Natural killer cell (primary cell): Measurements from ENCODE around the gene LAMB1. TPM values are rescaled to one million over a fixed set of nuclear protein-coding genes. Genes with fewer than 3 reads are reported as not detected.

Experiments
- ATAC-seq, 3 donors: fragments of 150-1000 bp in 2 of 3; fragments of 200-7000 bp in 1 of 3; cut with Tn5 transposase; 1 replicate in 1 of 3; 2 replicates in 2 of 3; pipeline ENCODE4 v1.10.0; 2021; ENCODE audit warnings: mild to moderate bottlenecking in 2 of 3, moderate library complexity in 2 of 3
- DNase-seq, 2 donors: peaks; one replicate each; pipeline versions ENCODE4 v3.0.0 to v3.0.0-alpha.2; 2013 to 2021; ENCODE audit warnings: mixed read lengths in 1 of 2
- H3K27ac ChIP-seq: one replicate; pipeline ENCODE4 v1.5.1; 2013; ENCODE audit warnings: mild to moderate bottlenecking, low read length
- H3K27me3 ChIP-seq: one replicate; pipeline ENCODE4 v1.6.1; 2013; ENCODE audit warnings: low read length; ENCODE audit not compliant: control insufficient read depth, insufficient read depth
- H3K36me3 ChIP-seq: one replicate; pipeline ENCODE4 v1.6.1; 2013; ENCODE audit warnings: low read length; ENCODE audit not compliant: control insufficient read depth, insufficient read depth
- H3K4me1 ChIP-seq: one replicate; pipeline ENCODE4 v1.6.1; 2013; ENCODE audit warnings: low read length; ENCODE audit not compliant: control insufficient read depth, insufficient read depth
- H3K4me3 ChIP-seq: one replicate; pipeline ENCODE4 v1.5.1; 2013; ENCODE audit warnings: low read length
- H3K9me3 ChIP-seq: one replicate; pipeline ENCODE4 v1.6.1; 2013; ENCODE audit warnings: low read length; ENCODE audit not compliant: control insufficient read depth, insufficient read depth
- H3K27ac Mint-ChIP-seq, 2 donors: one replicate each; pipeline ENCODE4 v1.8.0; 2022; ENCODE audit warnings: mild to moderate bottlenecking in 2 of 2, mixed read lengths in 2 of 2, moderate library complexity in 1 of 2
- H3K27me3 Mint-ChIP-seq, 2 donors: one replicate each; pipeline ENCODE4 v1.8.0; 2022; ENCODE audit warnings: low read depth in 2 of 2, mixed read lengths in 2 of 2
- H3K36me3 Mint-ChIP-seq: one replicate; pipeline ENCODE4 v1.8.0; 2022; ENCODE audit warnings: mixed read lengths
- H3K4me1 Mint-ChIP-seq, 2 donors: one replicate each; pipeline ENCODE4 v1.8.0; 2022; ENCODE audit warnings: mixed read lengths in 2 of 2
- H3K4me3 Mint-ChIP-seq: one replicate; pipeline ENCODE4 v1.8.0; 2022; ENCODE audit warnings: mild to moderate bottlenecking, moderate library complexity, mixed read lengths
- H3K9me3 Mint-ChIP-seq, 2 donors: one replicate each; pipeline ENCODE4 v1.8.0; 2022; ENCODE audit warnings: mixed read lengths in 2 of 2
- WGBS: methylation state at CpG from one replicate; pipeline ENCODE4 v1.1.7; 2013; ENCODE audit warnings: missing lambda C conversion rate; ENCODE audit not compliant: insufficient coverage; 5-methylcytosine and 5-hydroxymethylcytosine counted together
- intact Hi-C: fragments of 100-400 bp; cut with micrococcal nuclease; formaldehyde crosslinking; loops from one replicate; pipeline ENCODE4 v1.14.2; 2022
- total RNA-seq, 4 donors: library from RNA; stranded (reverse); fragments of 120-200 nt in 1 of 4; gene quantifications; one replicate each; pipeline versions ENCODE4 v1.2.3 to v1.2.4, GENCODE V29; 2013 to 2022
- TF ChIP-seq, protein P1 (sequence below): fragments of 200-600 bp; IDR thresholded peaks from one replicate; pipeline ENCODE4 v1.8.0; 2022; ENCODE audit warnings: antibody characterized with exemption

Gene LAMB1
- total RNA-seq, 3 donors from 2014 or later (not counting 1 experiment from before 2014, with no cell fraction given) = not detected

DNA sequence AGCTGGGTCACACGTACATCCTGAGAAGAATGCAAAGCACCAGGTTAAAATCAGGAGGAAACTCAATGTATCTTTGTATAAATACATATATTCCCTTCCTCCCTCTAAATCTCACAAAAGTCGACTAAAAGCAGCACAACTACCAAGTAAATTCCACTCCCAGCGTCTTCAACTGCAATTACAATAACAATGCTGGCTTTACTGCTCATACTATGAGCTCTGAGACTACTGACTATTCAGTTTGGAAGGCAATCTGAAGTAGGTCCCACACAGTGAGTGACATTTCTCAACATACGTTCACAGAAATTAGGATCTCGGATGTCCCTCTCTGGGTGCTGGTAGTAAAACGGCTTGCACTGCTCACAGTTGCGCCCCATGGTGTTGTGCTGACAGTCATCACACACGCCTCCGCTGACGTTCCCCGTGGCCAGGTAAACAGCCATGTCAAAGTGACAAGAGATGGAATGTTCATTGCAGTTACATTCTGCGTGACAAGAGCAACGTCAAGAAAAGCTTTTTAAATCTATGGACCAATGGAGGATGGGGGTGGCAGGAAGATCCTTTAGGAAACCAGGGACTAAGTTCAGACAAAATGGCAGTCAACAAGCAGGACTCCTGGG, 27.5 kb downstream of the LAMB1 start:
- H3K27ac ChIP-seq = no peak overlapping the region
- H3K27me3 ChIP-seq = no peaks in the 10 kb centered on the region
- H3K36me3 ChIP-seq = no peaks in the 10 kb centered on the region
- no peak overlapping the region for H3K27ac Mint-ChIP-seq
- H3K9me3 ChIP-seq = no peaks in the 10 kb centered on the region
- H3K4me3 ChIP-seq = no peak overlapping the region
- no peaks in the 10 kb centered on the region for H3K36me3 Mint-ChIP-seq
- TF ChIP-seq, protein P1, sequence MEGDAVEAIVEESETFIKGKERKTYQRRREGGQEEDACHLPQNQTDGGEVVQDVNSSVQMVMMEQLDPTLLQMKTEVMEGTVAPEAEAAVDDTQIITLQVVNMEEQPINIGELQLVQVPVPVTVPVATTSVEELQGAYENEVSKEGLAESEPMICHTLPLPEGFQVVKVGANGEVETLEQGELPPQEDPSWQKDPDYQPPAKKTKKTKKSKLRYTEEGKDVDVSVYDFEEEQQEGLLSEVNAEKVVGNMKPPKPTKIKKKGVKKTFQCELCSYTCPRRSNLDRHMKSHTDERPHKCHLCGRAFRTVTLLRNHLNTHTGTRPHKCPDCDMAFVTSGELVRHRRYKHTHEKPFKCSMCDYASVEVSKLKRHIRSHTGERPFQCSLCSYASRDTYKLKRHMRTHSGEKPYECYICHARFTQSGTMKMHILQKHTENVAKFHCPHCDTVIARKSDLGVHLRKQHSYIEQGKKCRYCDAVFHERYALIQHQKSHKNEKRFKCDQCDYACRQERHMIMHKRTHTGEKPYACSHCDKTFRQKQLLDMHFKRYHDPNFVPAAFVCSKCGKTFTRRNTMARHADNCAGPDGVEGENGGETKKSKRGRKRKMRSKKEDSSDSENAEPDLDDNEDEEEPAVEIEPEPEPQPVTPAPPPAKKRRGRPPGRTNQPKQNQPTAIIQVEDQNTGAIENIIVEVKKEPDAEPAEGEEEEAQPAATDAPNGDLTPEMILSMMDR = no peak
- H3K4me1 Mint-ChIP-seq = no peaks in the 10 kb centered on the region
- H3K27me3 Mint-ChIP-seq = no peaks in the 10 kb centered on the region
- H3K9me3 Mint-ChIP-seq = no peaks in the 10 kb centered on the region
- no peak for ATAC-seq
- H3K4me3 Mint-ChIP-seq = no peak overlapping the region
- intact Hi-C loops = no loop called here
- DNase-seq = no peak
- no peaks in the 10 kb centered on the region for H3K4me1 ChIP-seq
- WGBS = 86% methylated on average over 13 of the region's 13 CpGs

GRCh38 chr7:107973861-107974260, 29.1 kb downstream of the LAMB1 start:
- H3K27me3 Mint-ChIP-seq = peaks cover 0 to 5% of the 10 kb centered on the region in 2 donors
- no peak overlapping the region for H3K4me3 Mint-ChIP-seq
- DNase-seq (no peak), ATAC-seq (no peak)
- H3K9me3 Mint-ChIP-seq = no peaks in the 10 kb centered on the region
- Histone ChIP-seq H3K36me3 (no peaks in the 10 kb centered on the region), H3K4me1 (no peaks in the 10 kb centered on the region), H3K27me3 (no peaks in the 10 kb centered on the region), H3K27ac (no peak overlapping the region), H3K4me3 (no peak overlapping the region), H3K9me3 (no peaks in the 10 kb centered on the region)
- no peaks in the 10 kb centered on the region for H3K36me3 Mint-ChIP-seq
- H3K27ac Mint-ChIP-seq = no peak overlapping the region
- H3K4me1 Mint-ChIP-seq = no peaks in the 10 kb centered on the region
- intact Hi-C loops = no loop called here
- TF ChIP-seq, protein P1 = no peak

GRCh38 chr7:107972941-107973376, 30.0 kb downstream of the LAMB1 start:
- H3K27me3 ChIP-seq = no peaks in the 10 kb centered on the region
- Mint-ChIP-seq H3K4me1 (no peaks in the 10 kb centered on the region), H3K27me3 (peaks cover 0 to 5% of the 10 kb centered on the region in 2 donors), H3K4me3 (no peak overlapping the region), H3K27ac (no peak overlapping the region), H3K9me3 (no peaks in the 10 kb centered on the region), H3K36me3 (no peaks in the 10 kb centered on the region)
- no peak for ATAC-seq
- no peak overlapping the region for H3K4me3 ChIP-seq
- no peaks in the 10 kb centered on the region for H3K9me3 ChIP-seq
- no peak for DNase-seq
- H3K4me1 ChIP-seq = no peaks in the 10 kb centered on the region
- WGBS = 93% methylated on average over 8 of the region's 8 CpGs
- H3K27ac ChIP-seq = no peak overlapping the region
- no peaks in the 10 kb centered on the region for H3K36me3 ChIP-seq
- TF ChIP-seq, protein P1 = no peak
- intact Hi-C loops = no loop called here

- H3K27me3 Mint-ChIP-seq = peaks cover 0 to 5% of the 10 kb centered on the region in 2 donors
- intact Hi-C loops = no loop called here
- H3K27ac Mint-ChIP-seq = no peak overlapping the region
- Histone ChIP-seq H3K27ac (no peak overlapping the region), H3K9me3 (no peaks in the 10 kb centered on the region), H3K36me3 (no peaks in the 10 kb centered on the region), H3K27me3 (no peaks in the 10 kb centered on the region), H3K4me3 (no peak overlapping the region), H3K4me1 (no peaks in the 10 kb centered on the region)
- ATAC-seq (no peak), DNase-seq (no peak)
- H3K36me3 Mint-ChIP-seq = no peaks in the 10 kb centered on the region
- no peak overlapping the region for H3K4me3 Mint-ChIP-seq
- no peaks in the 10 kb centered on the region for H3K9me3 Mint-ChIP-seq
- 85% methylated on average over 4 of the region's 4 CpGs for WGBS
- H3K4me1 Mint-ChIP-seq = no peaks in the 10 kb centered on the region
- TF ChIP-seq, protein P1 = no peak
Measured at GRCh38 chr7:107972075-107972482, 30.9 kb downstream of the LAMB1 start.
